Endothelial cell of umbilical vein (primary cell): ENCODE measurements around the gene LMCD1. TPM values are rescaled to one million over a fixed set of nuclear protein-coding genes. Genes with fewer than 3 reads are reported as not detected.

Experiments
- BruUV-seq: library from RNA; stranded (reverse); fragments of 400-500 nt; replicated peaks from 2 replicates; lab custom pipeline; 2021; lab: Mats Ljungman, UMichigan
- CTCF ChIA-PET: fragments of 300-600, 350-600 bp; sonication (Branson Sonifier 250); formaldehyde crosslinking; loops from one replicate; lab custom pipeline; 2021; ENCODE audit warnings: antibody characterized with exemption, inconsistent platforms; lab: Charles Lee
- POLR2A ChIA-PET: fragments of 300-600, 350-600 bp; sonication (Branson Sonifier 250); formaldehyde crosslinking; loops from one replicate; lab custom pipeline; 2021; ENCODE audit warnings: antibody characterized with exemption, inconsistent platforms; lab: Charles Lee
- DNase-seq: peaks from one replicate; pipeline ENCODE4 v3.0.0-alpha.2; 2011; ENCODE audit warnings: low read depth, low spot score
- FAIRE-seq: peaks from 2 replicates; lab custom pipeline; 2011; peaks lifted over from hg19 to GRCh38; lab: Jason Lieb, UNC
- H2AFZ ChIP-seq: 2 replicates; pipeline ENCODE4 v1.6.0; 2012; ENCODE audit warnings: low read depth, low read length, control low read depth, inconsistent platforms
- H3K27ac ChIP-seq: 2 replicates; pipeline ENCODE4 v1.5.1; 2011; ENCODE audit warnings: low read depth, mild to moderate bottlenecking, control low read depth, low read length, moderate library complexity; ENCODE audit not compliant: insufficient read depth
- H3K27me3 ChIP-seq, 2 experiments: 2 replicates each; pipeline versions ENCODE4 v1.6.0 to v1.6.1; 2011; ENCODE audit warnings: low read length in 2 of 2, mixed read lengths in 1 of 2; ENCODE audit not compliant: control insufficient read depth in 2 of 2, insufficient read depth in 2 of 2
- H3K36me3 ChIP-seq, 2 experiments: 2 replicates in 1 of 2; 3 replicates in 1 of 2; pipeline ENCODE4 v1.5.1; 2011; ENCODE audit warnings: low read length in 2 of 2, mild to moderate bottlenecking in 1 of 2, moderate library complexity in 1 of 2; ENCODE audit not compliant: control insufficient read depth in 2 of 2, insufficient read depth in 2 of 2; ENCODE audit errors: extremely low read depth in 1 of 2
- H3K4me1 ChIP-seq: 3 replicates; pipeline ENCODE4 v1.5.1; 2011; ENCODE audit warnings: mild to moderate bottlenecking, low read length; ENCODE audit not compliant: control insufficient read depth, insufficient read depth; ENCODE audit errors: extremely low read depth
- H3K4me2 ChIP-seq: 2 replicates; pipeline ENCODE4 v1.6.1; 2011; ENCODE audit warnings: low read length, control low read depth, mixed read lengths; ENCODE audit not compliant: insufficient read depth
- H3K4me3 ChIP-seq, 3 experiments: fragments of 200-600 bp in 1 of 3; sonication (generic), shearing (Covaris generic) in 1 of 3; replicated peaks in 1 of 3; 2 replicates each; pipeline ENCODE4 v1.5.1; 2011 to 2016; ENCODE audit warnings: control low read depth in 3 of 3, low read length in 3 of 3, mild to moderate bottlenecking in 2 of 3, inconsistent platforms in 1 of 3, low read depth in 1 of 3, moderate library complexity in 1 of 3; ENCODE audit not compliant: insufficient read depth in 1 of 3
- H3K79me2 ChIP-seq: 2 replicates; pipeline ENCODE4 v1.6.0; 2012; ENCODE audit warnings: low read length, inconsistent platforms; ENCODE audit not compliant: control insufficient read depth, insufficient read depth
- H3K9ac ChIP-seq: replicated peaks from 2 replicates; pipeline ENCODE3; 2011; ENCODE audit warnings: low read length, control low read depth; ENCODE audit not compliant: insufficient read depth; ENCODE audit errors: extremely low read depth
- H3K9me1 ChIP-seq: replicated peaks from 3 replicates; pipeline ENCODE4 v1.6.0; 2011; ENCODE audit warnings: mild to moderate bottlenecking, low read length; ENCODE audit not compliant: control insufficient read depth, insufficient read depth; ENCODE audit errors: extremely low read depth
- H3K9me3 ChIP-seq: replicated peaks from 2 replicates; pipeline ENCODE4 v1.5.1; 2012; ENCODE audit warnings: low read length, inconsistent platforms; ENCODE audit not compliant: control insufficient read depth, insufficient read depth
- H4K20me1 ChIP-seq: replicated peaks from 2 replicates; pipeline ENCODE3; 2011; ENCODE audit warnings: mild to moderate bottlenecking, low read length; ENCODE audit not compliant: control insufficient read depth, insufficient read depth; ENCODE audit errors: extremely low read depth
- EZH2 ChIP-seq: IDR thresholded peaks from 2 replicates; pipeline ENCODE4 v1.6.1; 2012; ENCODE audit warnings: borderline replicate concordance, low read depth, mild to moderate bottlenecking, moderate library complexity, low read length, inconsistent platforms; ENCODE audit not compliant: severe bottlenecking
- FOS ChIP-seq: IDR thresholded peaks from 2 replicates; pipeline ENCODE4 v1.6.1; 2011; ENCODE audit warnings: mild to moderate bottlenecking, low read length, moderate library complexity, borderline replicate concordance; ENCODE audit not compliant: insufficient read depth
- GATA2 ChIP-seq: IDR thresholded peaks from 2 replicates; pipeline ENCODE4 v1.7.0; 2011; ENCODE audit warnings: low read depth, mild to moderate bottlenecking, moderate library complexity, mixed read lengths, low read length; ENCODE audit not compliant: insufficient read length, insufficient read depth
- JUN ChIP-seq: IDR thresholded peaks from 2 replicates; pipeline ENCODE4 v1.6.1; 2011; ENCODE audit warnings: borderline replicate concordance, low read depth; ENCODE audit not compliant: insufficient read length, insufficient read depth
- MYC ChIP-seq: IDR thresholded peaks from one replicate; pipeline ENCODE4 v1.6.1; 2011; ENCODE audit warnings: mild to moderate bottlenecking, low read depth, low read length
- POLR2A ChIP-seq: IDR thresholded peaks from 2 replicates; pipeline ENCODE4 v1.6.1; 2012; ENCODE audit warnings: low read depth, mild to moderate bottlenecking, control low read depth, low read length
- POLR2AphosphoS5 ChIP-seq: IDR thresholded peaks from 2 replicates; pipeline ENCODE4 v1.6.1; 2012; ENCODE audit warnings: low read depth, mild to moderate bottlenecking, control low read depth, low read length, moderate library complexity; ENCODE audit not compliant: insufficient read depth
- dilution Hi-C: fragments of 300-500 bp; cut with MboI; formaldehyde crosslinking; loops from one replicate; pipeline ENCODE4 v1.15.0; 2019; ENCODE audit warnings: low sequenced_read_pairs; ENCODE audit not compliant: extremely low pct_ligation_motif_present
- intact Hi-C: fragments of 100-400 bp; cut with micrococcal nuclease; formaldehyde crosslinking; loops from one replicate; pipeline ENCODE4 v1.10.0; 2022
- polyA plus RNA-seq, 4 experiments: library from polyadenylated mRNA; depleted of rRNA in 3 of 4; stranded (reverse) in 3 of 4; unstranded in 1 of 4; fragments of >200 nt; gene quantifications; 2 replicates each; pipeline versions ENCODE4 v1.2.1 to v1.2.3, GENCODE V29; 2011 to 2012; ENCODE audit warnings: missing spikeins in 1 of 4
- total RNA-seq: library from RNA; stranded (reverse); gene quantifications from 2 replicates; pipeline ENCODE4 v1.2.3, GENCODE V29; 2021
- TF ChIP-seq, protein P1 (sequence below), 2 donors: IDR thresholded peaks; 1 replicate in 1 of 2; 2 replicates in 1 of 2; pipeline ENCODE4 v1.5.1; 2011; ENCODE audit warnings: low read length in 2 of 2, mild to moderate bottlenecking in 2 of 2, moderate library complexity in 2 of 2, control low read depth in 1 of 2, inconsistent platforms in 1 of 2, low read depth in 1 of 2; ENCODE audit not compliant: insufficient read depth in 1 of 2; ENCODE audit errors: extremely low read depth in 1 of 2
- TF ChIP-seq, protein P2 (sequence below): IDR thresholded peaks from 2 replicates; pipeline ENCODE4 v1.6.1; 2011; ENCODE audit not compliant: insufficient read depth, insufficient read length

The LMCD1 gene
- total and polyA plus RNA-seq, 2 donors (not counting 3 experiments of a cell fraction or from before 2014, with no cell fraction given), result 7.6 to 14.5 TPM

DNA sequence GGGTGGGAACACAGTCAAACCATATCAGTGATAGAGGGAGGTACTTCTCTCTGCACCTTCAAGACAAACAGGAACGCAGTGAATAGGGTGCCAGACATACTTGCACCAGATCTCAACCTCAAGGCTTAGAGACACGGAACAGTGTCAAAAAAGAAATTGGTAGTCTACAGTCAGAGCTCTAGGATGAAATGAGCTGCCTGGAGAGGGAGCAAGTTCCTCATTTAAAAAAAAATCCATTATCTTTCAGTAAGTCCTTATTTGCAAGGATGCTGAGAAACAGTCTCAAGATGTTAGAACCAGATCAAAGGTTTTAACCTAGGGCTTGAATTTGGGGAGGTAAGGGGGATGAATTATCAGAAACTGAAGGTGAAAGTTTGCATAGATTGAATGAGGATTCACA is 20.2 kb upstream of the LMCD1 start:
- dilution Hi-C loops (no loop called here), intact Hi-C loops (no loop called here)
- FAIRE-seq (no peak), DNase-seq (peak; percentile 19)
- Histone ChIP-seq H3K36me3 (no peaks in the 10 kb centered on the region), H3K27ac (no peak overlapping the region), H3K9me1 (no peaks in the 10 kb centered on the region), H2AFZ (no peak overlapping the region), H3K4me3 (no peak overlapping the region), H3K9ac (no peak overlapping the region), H3K9me3 (no peaks in the 10 kb centered on the region), H3K4me1 (peaks cover 16% of the 10 kb centered on the region), H3K79me2 (no peaks in the 10 kb centered on the region), H3K27me3 (no peaks in the 10 kb centered on the region), H4K20me1 (no peaks in the 10 kb centered on the region), H3K4me2 (no peak overlapping the region)
- CTCF ChIA-PET, result interaction anchor here (1.0 to 2.0 kb wide), 4 partner anchors 36 to 126 kb away, joined by 3 to 13 read pairs (median 4); no protein-coding TSS in a partner anchor
- no TSS peak for BruUV-seq
- POLR2A ChIA-PET, result no interaction called here
- TF ChIP-seq, protein P1, sequence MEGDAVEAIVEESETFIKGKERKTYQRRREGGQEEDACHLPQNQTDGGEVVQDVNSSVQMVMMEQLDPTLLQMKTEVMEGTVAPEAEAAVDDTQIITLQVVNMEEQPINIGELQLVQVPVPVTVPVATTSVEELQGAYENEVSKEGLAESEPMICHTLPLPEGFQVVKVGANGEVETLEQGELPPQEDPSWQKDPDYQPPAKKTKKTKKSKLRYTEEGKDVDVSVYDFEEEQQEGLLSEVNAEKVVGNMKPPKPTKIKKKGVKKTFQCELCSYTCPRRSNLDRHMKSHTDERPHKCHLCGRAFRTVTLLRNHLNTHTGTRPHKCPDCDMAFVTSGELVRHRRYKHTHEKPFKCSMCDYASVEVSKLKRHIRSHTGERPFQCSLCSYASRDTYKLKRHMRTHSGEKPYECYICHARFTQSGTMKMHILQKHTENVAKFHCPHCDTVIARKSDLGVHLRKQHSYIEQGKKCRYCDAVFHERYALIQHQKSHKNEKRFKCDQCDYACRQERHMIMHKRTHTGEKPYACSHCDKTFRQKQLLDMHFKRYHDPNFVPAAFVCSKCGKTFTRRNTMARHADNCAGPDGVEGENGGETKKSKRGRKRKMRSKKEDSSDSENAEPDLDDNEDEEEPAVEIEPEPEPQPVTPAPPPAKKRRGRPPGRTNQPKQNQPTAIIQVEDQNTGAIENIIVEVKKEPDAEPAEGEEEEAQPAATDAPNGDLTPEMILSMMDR (IDR thresholded peaks at IDR 0.05; ENCODE audit: extremely low read depth in 1 of 2, insufficient read depth in 1 of 2, low read depth in 1 of 2, low read length in 2 of 2), result no peak
- no peak for TF ChIP-seq MYC
- TF ChIP-seq POLR2AphosphoS5, result no peak
- no peak for TF ChIP-seq GATA2
- TF ChIP-seq, protein P2, sequence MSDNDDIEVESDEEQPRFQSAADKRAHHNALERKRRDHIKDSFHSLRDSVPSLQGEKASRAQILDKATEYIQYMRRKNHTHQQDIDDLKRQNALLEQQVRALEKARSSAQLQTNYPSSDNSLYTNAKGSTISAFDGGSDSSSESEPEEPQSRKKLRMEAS, result no peak
- no peak for TF ChIP-seq FOS
- TF ChIP-seq POLR2A, result no peak
- no peak for TF ChIP-seq JUN
- TF ChIP-seq EZH2, result no peak
